MCF 10A (cell line): Measurements from ENCODE around the gene VOPP1. TPM values are rescaled to one million over a fixed set of nuclear protein-coding genes. Genes with fewer than 3 reads are reported as not detected.

Source experiments
- BruUV-seq: library from RNA; stranded (reverse); fragments of 400-500 nt; replicated peaks from 2 replicates; lab custom pipeline; 2021; lab: Mats Ljungman, UMichigan
- CTCF ChIA-PET: fragments of 300-600 bp; sonication (Branson Sonifier 250); formaldehyde crosslinking; extraction: SDS; loops from one replicate; lab custom pipeline; 2021; ENCODE audit warnings: antibody characterized with exemption, inconsistent platforms; lab: Yijun Ruan, JAX
- POLR2A ChIA-PET: fragments of 300-600, 350-650 bp; sonication (Branson Sonifier 250); formaldehyde crosslinking; extraction: SDS; loops from one replicate; lab custom pipeline; 2020; ENCODE audit warnings: antibody characterized with exemption, inconsistent platforms; lab: Yijun Ruan, JAX
- DNase-seq: peaks from one replicate; pipeline ENCODE4 v3.0.0-alpha.2; 2018; ENCODE audit not compliant: unreplicated experiment
- H3K27ac Mint-ChIP-seq: one replicate; pipeline ENCODE4 v1.8.0; 2022; ENCODE audit warnings: mild to moderate bottlenecking, low read depth, mixed read lengths; ENCODE audit not compliant: unreplicated experiment
- H3K27me3 Mint-ChIP-seq: one replicate; pipeline ENCODE4 v1.8.0; 2022; ENCODE audit warnings: mixed read lengths; ENCODE audit not compliant: insufficient read depth, unreplicated experiment
- H3K36me3 Mint-ChIP-seq: one replicate; pipeline ENCODE4 v1.8.0; 2022; ENCODE audit warnings: mild to moderate bottlenecking, moderate library complexity, mixed read lengths; ENCODE audit not compliant: insufficient read depth, unreplicated experiment
- H3K4me1 Mint-ChIP-seq: one replicate; pipeline ENCODE4 v1.8.0; 2022; ENCODE audit warnings: mixed read lengths; ENCODE audit not compliant: insufficient read depth, unreplicated experiment
- H3K4me3 Mint-ChIP-seq: one replicate; pipeline ENCODE4 v1.8.0; 2022; ENCODE audit warnings: mild to moderate bottlenecking, moderate library complexity, mixed read lengths; ENCODE audit not compliant: unreplicated experiment
- H3K9me3 Mint-ChIP-seq: one replicate; pipeline ENCODE4 v1.8.0; 2022; ENCODE audit warnings: mixed read lengths; ENCODE audit not compliant: unreplicated experiment
- CTCF ChIP-seq: fragments of 200-600 bp; IDR thresholded peaks from one replicate; pipeline ENCODE4 v1.8.0; 2022; ENCODE audit warnings: antibody characterized with exemption, mild to moderate bottlenecking; ENCODE audit not compliant: unreplicated experiment
- intact Hi-C: fragments of 100-400 bp; cut with micrococcal nuclease; formaldehyde crosslinking; loops from 2 replicates; pipeline ENCODE4 v1.14.1; 2022
- total RNA-seq: library from RNA; stranded (reverse); gene quantifications from 2 replicates; pipeline ENCODE4 v1.2.3, GENCODE V29; 2022

Gene VOPP1
- total RNA-seq, 1 experiment from 2014 or later: 29.2 TPM

GRCh38 chr7:55508221-55509011, 63.9 kb downstream of the VOPP1 start:
- H3K4me1 Mint-ChIP-seq: peaks cover 24% of the 10 kb centered on the region
- intact Hi-C loops: no loop called here
- ChIA-PET POLR2A (interaction anchor here (0.9 to 1.1 kb wide), 2 partner anchors 8 to 13 kb away, joined by 3 read pairs; no protein-coding TSS in a partner anchor), CTCF (interaction anchor here (0.6 to 1.1 kb wide), 3 partner anchors 13 to 85 kb away, joined by 3 to 5 read pairs (median 3); no protein-coding TSS in a partner anchor)
- BruUV-seq: no TSS peak
- peaks cover 10% of the 10 kb centered on the region for H3K36me3 Mint-ChIP-seq
- no peak for TF ChIP-seq CTCF
- no peak for DNase-seq
- no peak overlapping the region for H3K27ac Mint-ChIP-seq
- no peak overlapping the region for H3K4me3 Mint-ChIP-seq
- no peaks in the 10 kb centered on the region for H3K27me3 Mint-ChIP-seq
- H3K9me3 Mint-ChIP-seq: no peaks in the 10 kb centered on the region

GRCh38 chr7:55507743-55508142, 64.6 kb downstream of the VOPP1 start:
- Mint-ChIP-seq H3K36me3 (peaks cover 10% of the 10 kb centered on the region), H3K27me3 (no peaks in the 10 kb centered on the region), H3K4me1 (peaks cover 24% of the 10 kb centered on the region), H3K4me3 (no peak overlapping the region), H3K9me3 (no peaks in the 10 kb centered on the region), H3K27ac (no peak overlapping the region)
- CTCF ChIA-PET: no interaction called here
- intact Hi-C loops: no loop called here
- no TSS peak for BruUV-seq
- no peak for DNase-seq
- POLR2A ChIA-PET: interaction anchor here (0.9 kb wide), 1 partner anchor 13 kb away, joined by 3 read pairs; no protein-coding TSS in a partner anchor
- no peak for TF ChIP-seq CTCF

GRCh38 chr7:55504967-55505658, 67.2 kb downstream of the VOPP1 start:
- Mint-ChIP-seq H3K36me3 (no peaks in the 10 kb centered on the region), H3K4me3 (no peak overlapping the region), H3K9me3 (no peaks in the 10 kb centered on the region), H3K27ac (peak overlapping the region; percentile 61), H3K4me1 (peaks cover 24% of the 10 kb centered on the region), H3K27me3 (no peaks in the 10 kb centered on the region)
- POLR2A ChIA-PET: interaction anchor here (0.7 to 1.0 kb wide), 2 partner anchors 9 to 78 kb away, joined by 3 to 5 read pairs; no protein-coding TSS in a partner anchor
- no TSS peak for BruUV-seq
- TF ChIP-seq CTCF: no peak
- DNase-seq: no peak
- CTCF ChIA-PET: interaction anchor here (0.6 kb wide), 1 partner anchor 225 kb away, joined by 4 read pairs; no protein-coding TSS in a partner anchor
- intact Hi-C loops: no loop called here
